Keratinocyte (primary cell): ENCODE results near the gene DTD1. TPM values are rescaled to one million over a fixed set of nuclear protein-coding genes. Genes with fewer than 3 reads are reported as not detected.

Source experiments
- DNase-seq: peaks from one replicate; pipeline ENCODE4 v3.0.0-alpha.2; 2011; ENCODE audit warnings: low read depth, missing footprints, low spot score
- FAIRE-seq: peaks from 2 replicates; lab custom pipeline; 2011; peaks lifted over from hg19 to GRCh38; lab: Jason Lieb, UNC
- H2AFZ ChIP-seq: 2 replicates; pipeline ENCODE4 v1.6.0; 2012; ENCODE audit warnings: low read length, control low read depth, inconsistent platforms; ENCODE audit not compliant: control insufficient read depth
- H3K27ac ChIP-seq: 2 replicates; pipeline ENCODE4 v1.5.1; 2011; ENCODE audit warnings: low read length; ENCODE audit not compliant: control insufficient read depth, insufficient read depth
- H3K27me3 ChIP-seq: 3 replicates; pipeline ENCODE4 v1.6.0; 2011; ENCODE audit warnings: low read length; ENCODE audit not compliant: control insufficient read depth, insufficient read depth; ENCODE audit errors: extremely low read depth
- H3K36me3 ChIP-seq, 2 experiments: 2 replicates in 1 of 2; 3 replicates in 1 of 2; pipeline ENCODE4 v1.5.1; 2011; ENCODE audit warnings: low read length in 2 of 2, mild to moderate bottlenecking in 1 of 2; ENCODE audit not compliant: control insufficient read depth in 2 of 2, insufficient read depth in 2 of 2; ENCODE audit errors: extremely low read depth in 1 of 2
- H3K4me1 ChIP-seq: 3 replicates; pipeline ENCODE4 v1.5.1; 2011; ENCODE audit warnings: low read length; ENCODE audit not compliant: control insufficient read depth, insufficient read depth; ENCODE audit errors: extremely low read depth
- H3K4me2 ChIP-seq: 3 replicates; pipeline ENCODE4 v1.6.0; 2011; ENCODE audit warnings: low read depth, low read length; ENCODE audit not compliant: control insufficient read depth, insufficient read depth; ENCODE audit errors: extremely low read depth
- H3K4me3 ChIP-seq, 3 experiments: fragments of 200-600 bp in 1 of 3; sonication (generic) in 1 of 3; 2 replicates in 2 of 3; 3 replicates in 1 of 3; pipeline ENCODE4 v1.5.1; 2011 to 2016; ENCODE audit warnings: low read length in 3 of 3, mild to moderate bottlenecking in 3 of 3, control low read depth in 2 of 3, inconsistent platforms in 1 of 3, low read depth in 1 of 3, mixed read lengths in 1 of 3, mixed run types in 1 of 3, moderate library complexity in 1 of 3; ENCODE audit not compliant: control insufficient read depth in 2 of 3, insufficient read depth in 2 of 3; ENCODE audit errors: extremely low read depth in 1 of 3
- H3K79me2 ChIP-seq: 2 replicates; pipeline ENCODE4 v1.6.0; 2012; ENCODE audit warnings: low read length; ENCODE audit not compliant: control insufficient read depth, insufficient read depth
- H3K9ac ChIP-seq: 3 replicates; pipeline ENCODE4 v1.6.0; 2011; ENCODE audit warnings: low read length; ENCODE audit not compliant: control insufficient read depth, insufficient read depth; ENCODE audit errors: extremely low read depth
- H3K9me1 ChIP-seq: 3 replicates; pipeline ENCODE4 v1.6.0; 2011; ENCODE audit warnings: low read length; ENCODE audit not compliant: control insufficient read depth, insufficient read depth; ENCODE audit errors: extremely low read depth
- H3K9me3 ChIP-seq: 2 replicates; pipeline ENCODE4 v1.5.1; 2012; ENCODE audit warnings: low read depth, low read length; ENCODE audit not compliant: control insufficient read depth
- H4K20me1 ChIP-seq: 3 replicates; pipeline ENCODE4 v1.6.0; 2011; ENCODE audit warnings: low read length; ENCODE audit not compliant: control insufficient read depth, insufficient read depth; ENCODE audit errors: extremely low read depth
- CTCF ChIP-seq, 3 experiments: IDR thresholded peaks in 1 of 3; conservative IDR thresholded peaks in 1 of 3; optimal IDR thresholded peaks in 1 of 3; 2 replicates in 2 of 3; 3 replicates in 1 of 3; pipeline versions ENCODE3 to v1.5.1; 2011; ENCODE audit warnings: low read length in 3 of 3, mild to moderate bottlenecking in 3 of 3, moderate library complexity in 2 of 3, control low read depth in 1 of 3, inconsistent platforms in 1 of 3; ENCODE audit not compliant: insufficient read depth in 2 of 3; ENCODE audit errors: extremely low read depth in 1 of 3
- EZH2 ChIP-seq: IDR thresholded peaks from one replicate; pipeline ENCODE4 v1.6.1; 2012; ENCODE audit warnings: inconsistent platforms, mild to moderate bottlenecking, low read length, moderate library complexity
- dilution Hi-C: fragments of 300-500 bp; cut with MboI; formaldehyde crosslinking; loops from one replicate; pipeline ENCODE4 v1.7.0; 2020; ENCODE audit warnings: low sequenced_read_pairs; ENCODE audit not compliant: extremely low pct_ligation_motif_present
- polyA plus RNA-seq, 5 experiments: library from polyadenylated mRNA; depleted of rRNA in 3 of 5; stranded (reverse) in 3 of 5; stranded (forward) in 1 of 5; unstranded in 1 of 5; fragments of >200 nt; gene quantifications; 1 replicate in 1 of 5; 2 replicates in 3 of 5; 3 replicates in 1 of 5; pipeline versions ENCODE4 v1.2.1 to v1.2.3, GENCODE V29; 2011 to 2012; ENCODE audit warnings: missing spikeins in 2 of 5, low read depth in 1 of 5, low replicate concordance in 1 of 5

DTD1 gene
- polyA plus RNA-seq, 1 donor (not counting 4 experiments of a cell fraction or from before 2014, with no cell fraction given): 68.3 TPM

- DNase-seq: no peak
- Histone ChIP-seq H4K20me1 (no peaks in the 10 kb centered on the region), H3K4me3 (no peak overlapping the region), H3K4me1 (no peaks in the 10 kb centered on the region), H3K4me2 (no peak overlapping the region), H3K27me3 (no peaks in the 10 kb centered on the region), H3K79me2 (no peaks in the 10 kb centered on the region), H2AFZ (no peak overlapping the region), H3K9me1 (no peaks in the 10 kb centered on the region), H3K9ac (no peak overlapping the region), H3K9me3 (no peaks in the 10 kb centered on the region), H3K36me3 (no peaks in the 10 kb centered on the region), H3K27ac (no peak overlapping the region)
- TF ChIP-seq CTCF (optimal IDR thresholded peaks at IDR 0.05 in 1 of 3, IDR thresholded peaks at IDR 0.05 in 1 of 3, conservative IDR thresholded peaks at IDR 0.05 in 1 of 3; ENCODE audit: extremely low read depth in 1 of 3, insufficient read depth in 2 of 3, low read length in 3 of 3): no peak
- no peak for TF ChIP-seq EZH2
- FAIRE-seq: no peak
- dilution Hi-C loops: no loop called here
These were observed 59.9 kb downstream of the DTD1 start for GRCh38 chr20:18647777-18648176.

GRCh38 chr20:18650224-18650623 lies 62.4 kb downstream of the DTD1 start:
- no peaks in the 10 kb centered on the region for H3K27me3 ChIP-seq
- H4K20me1 ChIP-seq: no peaks in the 10 kb centered on the region
- H3K27ac ChIP-seq: no peak overlapping the region
- no peaks in the 10 kb centered on the region for H3K9me3 ChIP-seq
- dilution Hi-C loops: no loop called here
- H3K36me3 ChIP-seq: no peaks in the 10 kb centered on the region
- no peaks in the 10 kb centered on the region for H3K79me2 ChIP-seq
- no peaks in the 10 kb centered on the region for H3K4me1 ChIP-seq
- no peaks in the 10 kb centered on the region for H3K9me1 ChIP-seq
- no peak overlapping the region for H3K9ac ChIP-seq
- H3K4me2 ChIP-seq: no peak overlapping the region
- no peak overlapping the region for H2AFZ ChIP-seq
- DNase-seq (no peak), FAIRE-seq (no peak)
- H3K4me3 ChIP-seq: no peak overlapping the region
- TF ChIP-seq CTCF (optimal IDR thresholded peaks at IDR 0.05 in 1 of 3, IDR thresholded peaks at IDR 0.05 in 1 of 3, conservative IDR thresholded peaks at IDR 0.05 in 1 of 3; ENCODE audit: extremely low read depth in 1 of 3, insufficient read depth in 2 of 3, low read length in 3 of 3): no peak
- TF ChIP-seq EZH2: no peak
